GM12865 (cell line): ENCODE results near the gene NPTN.

ENCODE experiments used
- DNase-seq: peaks from one replicate; pipeline ENCODE4 v3.0.0; 2010; ENCODE audit warnings: low read depth
- H3K4me3 ChIP-seq: 2 replicates; pipeline ENCODE4 v1.5.1; 2011; ENCODE audit warnings: mild to moderate bottlenecking, low read depth, low read length, control low read depth
- CTCF ChIP-seq: IDR thresholded peaks from 2 replicates; pipeline ENCODE4 v1.5.1; 2011; ENCODE audit warnings: low read length, control low read depth, low read depth, inconsistent platforms; ENCODE audit not compliant: insufficient read depth; ENCODE audit errors: missing control alignments

The NPTN gene

GRCh38 chr15:73679180-73679579 is 46.0 kb upstream of the NPTN start:
- no peak for DNase-seq
- H3K4me3 ChIP-seq: no peak overlapping the region

GRCh38 chr15:73678498-73678897 is 45.3 kb upstream of the NPTN start:
- no peak overlapping the region for H3K4me3 ChIP-seq
- no peak for TF ChIP-seq CTCF
- DNase-seq: no peak

More at GRCh38 chr15:73679180-73679579, 46.0 kb upstream of the NPTN start:
- no peak for TF ChIP-seq CTCF

DNA sequence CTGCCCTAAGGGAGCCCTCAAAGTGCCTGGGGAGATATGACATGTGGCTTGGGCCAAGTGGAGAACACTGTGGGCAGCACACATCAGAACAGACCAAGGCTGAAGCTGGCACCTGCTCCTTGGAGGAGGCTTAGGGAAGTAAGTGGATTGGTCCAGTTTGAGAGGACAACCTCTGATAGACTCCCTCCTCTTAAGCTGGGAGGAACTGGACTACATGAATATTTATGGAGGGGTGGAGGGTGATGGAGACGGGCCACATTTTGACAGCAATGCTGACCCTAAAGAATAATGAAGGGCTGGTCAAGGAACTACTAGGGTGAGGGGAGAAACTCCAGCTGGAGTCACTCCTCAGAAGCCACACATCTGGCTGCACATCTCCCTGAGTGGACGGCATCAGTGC is 44.5 kb upstream of the NPTN start:
- no peak for TF ChIP-seq CTCF
- DNase-seq: no peak
- no peak overlapping the region for H3K4me3 ChIP-seq

- H3K4me3 ChIP-seq: no peak overlapping the region
- peak; percentile 60 for DNase-seq
- peak; percentile 76 for TF ChIP-seq CTCF
Observed at GRCh38 chr15:73677146-73677607, 44.0 kb upstream of the NPTN start.

DNA sequence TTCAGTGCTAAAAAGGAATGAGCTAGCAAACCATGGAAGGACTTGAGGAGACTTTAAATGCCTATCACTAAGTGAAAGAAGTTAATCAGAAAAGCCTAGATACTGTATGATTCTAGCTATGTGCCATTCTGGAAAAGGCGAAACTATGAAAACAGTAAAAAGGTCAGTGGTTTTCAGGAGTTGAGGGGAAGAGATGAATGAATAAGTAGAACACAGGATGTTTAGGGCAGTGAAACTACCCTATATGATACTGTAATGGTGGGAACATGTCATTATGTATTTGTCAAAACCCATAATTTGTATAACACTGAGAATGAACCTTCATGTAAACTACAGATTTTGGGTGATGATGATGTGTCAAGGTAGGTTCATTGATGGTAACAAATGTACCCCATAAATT is 41.4 kb upstream of the NPTN start:
- H3K4me3 ChIP-seq: no peak overlapping the region
- TF ChIP-seq CTCF: no peak
- DNase-seq: no peak

GRCh38 chr15:73660455-73660854 is 27.3 kb upstream of the NPTN start:
- DNase-seq: no peak
- no peak overlapping the region for H3K4me3 ChIP-seq
- TF ChIP-seq CTCF: no peak

DNA sequence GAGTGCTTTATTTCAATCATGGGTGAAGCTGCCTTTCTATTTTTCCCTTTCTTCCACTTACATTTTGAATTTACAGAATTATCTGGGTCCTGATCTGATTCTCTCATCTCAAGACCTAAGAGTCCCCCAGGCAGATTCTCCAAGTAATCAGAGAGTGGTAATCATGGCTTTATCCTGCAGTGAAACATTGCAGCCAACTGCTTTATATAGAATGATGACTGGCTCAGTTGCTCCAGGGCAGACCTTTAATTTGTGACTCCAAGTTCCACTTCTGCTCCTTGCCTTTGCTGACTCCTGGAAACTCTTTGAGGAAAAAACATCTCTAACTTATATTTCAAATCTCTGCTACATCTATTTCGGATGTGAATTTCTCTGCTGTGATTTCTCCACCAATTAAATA is 25.5 kb upstream of the NPTN start:
- TF ChIP-seq CTCF: no peak
- H3K4me3 ChIP-seq: no peak overlapping the region

More for the DNA sequence above, 25.5 kb upstream of the NPTN start:
- DNase-seq: no peak
